ENCODE measurements around the gene YARS1. TPM values are rescaled to one million over a fixed set of nuclear protein-coding genes. Genes with fewer than 3 reads are reported as not detected.

YARS1 gene
- polyA plus RNA-seq, 3 donors, result 38.1 to 42.7 (median 39.8) TPM

- intact Hi-C loops (cut with micrococcal nuclease), result no loop called here
- Histone ChIP-seq H3K4me1 (ENCODE audit: control insufficient read depth in 1 of 2, insufficient read depth in 2 of 2, low read length in 2 of 2) (no peaks in the 10 kb centered on the region), H4K20me1 (ENCODE audit: insufficient read depth, low read length) (no peaks in the 10 kb centered on the region), H2AFZ (ENCODE audit: insufficient read depth, low read depth, low read length, poor library complexity, severe bottlenecking) (no peak overlapping the region), H3K9ac (ENCODE audit: insufficient read depth, low read length, poor library complexity, severe bottlenecking) (no peak overlapping the region), H3K4me2 (replicated peaks; ENCODE audit: extremely low read depth, low read length, poor library complexity, severe bottlenecking) (no peak overlapping the region), H3K79me2 (ENCODE audit: insufficient read depth, low read length) (no peaks in the 10 kb centered on the region), H3K27ac (ENCODE audit: low read depth in 1 of 2, low read length in 2 of 2) (no peak overlapping the region), H3K27me3 (ENCODE audit: control insufficient read depth in 2 of 2, insufficient read depth in 2 of 2, low read length in 2 of 2) (no peaks in the 10 kb centered on the region), H3K36me3 (replicated peaks in 1 of 2; ENCODE audit: control insufficient read depth in 1 of 2, insufficient read depth in 2 of 2, low read length in 2 of 2) (peaks cover 71 to 93% of the 10 kb centered on the region in 2 donors), H3K9me3 (replicated peaks in 1 of 2; ENCODE audit: control insufficient read depth in 1 of 2, insufficient read depth in 1 of 2, low read length in 2 of 2) (no peaks in the 10 kb centered on the region), H3K4me3 (replicated peaks in 1 of 3; ENCODE audit: low read depth in 2 of 3, low read length in 3 of 3) (no peak overlapping the region)
- DNase-seq, result no peak
- Mint-ChIP-seq H3K36me3 (peaks cover 58 to 87% of the 10 kb centered on the region in 2 donors), H3K9me3 (no peaks in the 10 kb centered on the region), H3K4me3 (no peak overlapping the region), H3K4me1 (no peaks in the 10 kb centered on the region), H3K27me3 (ENCODE audit: low read depth in 3 of 3) (peaks cover 0 to 2% (median 0%) of the 10 kb centered on the region in 3 donors), H3K27ac (no peak overlapping the region)
- WGBS (ENCODE audit: insufficient coverage), result no CpG with 5 or more reads among the region's 4 CpGs
- no peak for TF ChIP-seq CTCF (IDR thresholded peaks at IDR 0.05)
These were observed 30.3 kb downstream of the YARS1 start for GRCh38 chr1:32786856-32787255.

GRCh38 chr1:32784817-32785216 lies 32.3 kb downstream of the YARS1 start:
- H3K9me3 ChIP-seq (replicated peaks in 1 of 2; ENCODE audit: control insufficient read depth in 1 of 2, insufficient read depth in 1 of 2, low read length in 2 of 2), result no peaks in the 10 kb centered on the region
- H3K4me2 ChIP-seq (replicated peaks; ENCODE audit: extremely low read depth, low read length, poor library complexity, severe bottlenecking), result no peak overlapping the region
- H3K36me3 ChIP-seq (replicated peaks in 1 of 2; ENCODE audit: control insufficient read depth in 1 of 2, insufficient read depth in 2 of 2, low read length in 2 of 2), result peaks cover 79 to 96% of the 10 kb centered on the region in 2 donors
- H3K27ac ChIP-seq (ENCODE audit: low read depth in 1 of 2, low read length in 2 of 2), result no peak overlapping the region
- H3K4me3 Mint-ChIP-seq, result no peak overlapping the region
- H3K36me3 Mint-ChIP-seq, result peaks cover 68 to 90% of the 10 kb centered on the region in 2 donors
- H3K9me3 Mint-ChIP-seq, result no peaks in the 10 kb centered on the region
- H3K4me1 Mint-ChIP-seq, result no peaks in the 10 kb centered on the region
- peaks cover 0 to 2% (median 0%) of the 10 kb centered on the region in 3 donors for H3K27me3 Mint-ChIP-seq (ENCODE audit: low read depth in 3 of 3)
- no peak overlapping the region for H3K9ac ChIP-seq (ENCODE audit: insufficient read depth, low read length, poor library complexity, severe bottlenecking)
- DNase-seq, result no peak
- H3K27me3 ChIP-seq (ENCODE audit: control insufficient read depth in 2 of 2, insufficient read depth in 2 of 2, low read length in 2 of 2), result no peaks in the 10 kb centered on the region
- 94% methylated on average over 2 of the region's 3 CpGs for WGBS (ENCODE audit: insufficient coverage)
- TF ChIP-seq CTCF (IDR thresholded peaks at IDR 0.05), result no peak
- no peak overlapping the region for H3K27ac Mint-ChIP-seq
- no peak overlapping the region for H3K4me3 ChIP-seq (replicated peaks in 1 of 3; ENCODE audit: low read depth in 2 of 3, low read length in 3 of 3)
- H3K79me2 ChIP-seq (ENCODE audit: insufficient read depth, low read length), result no peaks in the 10 kb centered on the region
- no peak overlapping the region for H2AFZ ChIP-seq (ENCODE audit: insufficient read depth, low read depth, low read length, poor library complexity, severe bottlenecking)
- no peaks in the 10 kb centered on the region for H3K4me1 ChIP-seq (ENCODE audit: control insufficient read depth in 1 of 2, insufficient read depth in 2 of 2, low read length in 2 of 2)
- intact Hi-C loops (cut with micrococcal nuclease), result no loop called here
- no peaks in the 10 kb centered on the region for H4K20me1 ChIP-seq (ENCODE audit: insufficient read depth, low read length)

Measured in CD14-positive monocyte (primary cell).